ENCODE results near the gene TMEM131L. TPM values are rescaled to one million over a fixed set of nuclear protein-coding genes. Genes with fewer than 3 reads are reported as not detected.
A peak's percentile ranks its signal among the peaks of the same experiment; 100 is the strongest.

Gene TMEM131L
- total and polyA plus RNA-seq, 2 donors (not counting 3 experiments of a cell fraction or from before 2014, with no cell fraction given), result 7.7 to 21.2 TPM

- no peaks in the 10 kb centered on the region for H4K20me1 ChIP-seq (replicated peaks; ENCODE audit: control insufficient read depth, extremely low read depth, insufficient read depth, low read length)
- H3K79me2 ChIP-seq (ENCODE audit: control insufficient read depth, insufficient read depth, low read length), result no peaks in the 10 kb centered on the region
- no peaks in the 10 kb centered on the region for H3K9me1 ChIP-seq (replicated peaks; ENCODE audit: control insufficient read depth, extremely low read depth, insufficient read depth, low read length)
- H3K36me3 ChIP-seq (ENCODE audit: control insufficient read depth in 2 of 2, extremely low read depth in 1 of 2, insufficient read depth in 2 of 2, low read length in 2 of 2), result peaks cover 0 to 4% of the 10 kb centered on the region in 2 experiments
- no TSS peak for BruUV-seq (replicated peaks)
- dilution Hi-C loops (cut with MboI; ENCODE audit: extremely low pct_ligation_motif_present, low sequenced_read_pairs) (no loop called here), intact Hi-C loops (cut with micrococcal nuclease) (no loop called here)
- no peak overlapping the region for H3K27ac ChIP-seq (ENCODE audit: insufficient read depth, low read depth, low read length)
- DNase-seq (ENCODE audit: low read depth, low spot score), result no peak
- H2AFZ ChIP-seq (ENCODE audit: low read depth, low read length), result no peak overlapping the region
- no peak overlapping the region for H3K9ac ChIP-seq (replicated peaks; ENCODE audit: extremely low read depth, insufficient read depth, low read length)
- H3K4me2 ChIP-seq (ENCODE audit: insufficient read depth, low read length), result no peak overlapping the region
- ChIA-PET POLR2A (no interaction called here), CTCF (interaction anchor here (1.4 kb wide), 1 partner anchor 450 kb away, joined by 3 read pairs; no protein-coding TSS in a partner anchor)
- no peaks in the 10 kb centered on the region for H3K9me3 ChIP-seq (replicated peaks; ENCODE audit: control insufficient read depth, insufficient read depth, low read length)
- H3K4me3 ChIP-seq (replicated peaks in 1 of 3; ENCODE audit: insufficient read depth in 1 of 3, low read depth in 1 of 3, low read length in 3 of 3), result no peak overlapping the region
- H3K4me1 ChIP-seq (ENCODE audit: control insufficient read depth, extremely low read depth, insufficient read depth, low read length), result no peaks in the 10 kb centered on the region
- FAIRE-seq, result no peak
- H3K27me3 ChIP-seq (ENCODE audit: control insufficient read depth in 2 of 2, insufficient read depth in 2 of 2, low read length in 2 of 2), result no peaks in the 10 kb centered on the region
- TF ChIP-seq MAX (IDR thresholded peaks at IDR 0.05; ENCODE audit: insufficient read depth, insufficient read length), result no peak
Measured at GRCh38 chr4:153593161-153593560, 127.0 kb downstream of the TMEM131L start.

- Histone ChIP-seq H3K9ac (replicated peaks; ENCODE audit: extremely low read depth, insufficient read depth, low read length) (no peak overlapping the region), H3K9me1 (replicated peaks; ENCODE audit: control insufficient read depth, extremely low read depth, insufficient read depth, low read length) (no peaks in the 10 kb centered on the region), H3K27me3 (ENCODE audit: control insufficient read depth in 2 of 2, insufficient read depth in 2 of 2, low read length in 2 of 2) (no peaks in the 10 kb centered on the region), H3K4me3 (replicated peaks in 1 of 3; ENCODE audit: insufficient read depth in 1 of 3, low read depth in 1 of 3, low read length in 3 of 3) (no peak overlapping the region), H3K9me3 (replicated peaks; ENCODE audit: control insufficient read depth, insufficient read depth, low read length) (no peaks in the 10 kb centered on the region), H3K27ac (ENCODE audit: insufficient read depth, low read depth, low read length) (no peak overlapping the region), H3K36me3 (ENCODE audit: control insufficient read depth in 2 of 2, extremely low read depth in 1 of 2, insufficient read depth in 2 of 2, low read length in 2 of 2) (peaks cover 2 to 6% of the 10 kb centered on the region in 2 experiments), H3K4me2 (ENCODE audit: insufficient read depth, low read length) (no peak overlapping the region), H2AFZ (ENCODE audit: low read depth, low read length) (no peak overlapping the region), H3K79me2 (ENCODE audit: control insufficient read depth, insufficient read depth, low read length) (no peaks in the 10 kb centered on the region), H3K4me1 (ENCODE audit: control insufficient read depth, extremely low read depth, insufficient read depth, low read length) (no peaks in the 10 kb centered on the region), H4K20me1 (replicated peaks; ENCODE audit: control insufficient read depth, extremely low read depth, insufficient read depth, low read length) (no peaks in the 10 kb centered on the region)
- dilution Hi-C loops (cut with MboI; ENCODE audit: extremely low pct_ligation_motif_present, low sequenced_read_pairs), result no loop called here
- CTCF ChIA-PET, result no interaction called here
- POLR2A ChIA-PET, result no interaction called here
- no peak for TF ChIP-seq JUN (IDR thresholded peaks at IDR 0.05; ENCODE audit: borderline replicate concordance, insufficient read depth, insufficient read length, low read depth)
- no peak for TF ChIP-seq POLR2AphosphoS5 (IDR thresholded peaks at IDR 0.05; ENCODE audit: insufficient read depth, low read depth, low read length)
- TF ChIP-seq POLR2A (IDR thresholded peaks at IDR 0.05; ENCODE audit: low read depth, low read length), result no peak
- no peak for TF ChIP-seq GATA2 (IDR thresholded peaks at IDR 0.05; ENCODE audit: insufficient read depth, insufficient read length, low read depth, low read length)
- TF ChIP-seq CTCF (IDR thresholded peaks at IDR 0.05; ENCODE audit: extremely low read depth in 1 of 2, insufficient read depth in 1 of 2, low read depth in 1 of 2, low read length in 2 of 2), result no peak
- no peak for TF ChIP-seq MAX (IDR thresholded peaks at IDR 0.05; ENCODE audit: insufficient read depth, insufficient read length)
- no peak for TF ChIP-seq EZH2 (IDR thresholded peaks at IDR 0.05; ENCODE audit: borderline replicate concordance, low read depth, low read length, severe bottlenecking)
- no peak for TF ChIP-seq MYC (IDR thresholded peaks at IDR 0.05; ENCODE audit: low read depth, low read length)
- TF ChIP-seq FOS (IDR thresholded peaks at IDR 0.05; ENCODE audit: borderline replicate concordance, insufficient read depth, low read length), result no peak
- FAIRE-seq (peak; percentile 28), DNase-seq (ENCODE audit: low read depth, low spot score) (no peak)
- intact Hi-C loops (cut with micrococcal nuclease), result no loop called here
- BruUV-seq (replicated peaks), result no TSS peak
Measured at GRCh38 chr4:153594210-153594609, 128.1 kb downstream of the TMEM131L start.

All from endothelial cell of umbilical vein (primary cell).